HepG2 (cell line): ENCODE results near the gene SMDT1. TPM values are rescaled to one million over a fixed set of nuclear protein-coding genes. Genes with fewer than 3 reads are reported as not detected.
A peak's percentile ranks its signal among the peaks of the same experiment; 100 is the strongest.

ENCODE experiments used
- ADNP ChIP-seq: sonication (generic); formaldehyde crosslinking; IDR thresholded peaks from 2 replicates; pipeline ENCODE4 v1.4.0; 2020; ENCODE audit warnings: missing genetic modification reagents
- ARID3A ChIP-seq: IDR thresholded peaks from 2 replicates; pipeline ENCODE4 v1.6.1; 2012; ENCODE audit warnings: low read depth, low read length, improper control_type of control experiment
- GLMP ChIP-seq: sonication (generic); formaldehyde crosslinking; IDR thresholded peaks from 2 replicates; pipeline ENCODE4 v1.9.0; 2021; ENCODE audit warnings: missing genetic modification reagents, mild to moderate bottlenecking, borderline replicate concordance
- HMG20B ChIP-seq: conservative IDR thresholded peaks from 2 replicates; pipeline ENCODE4 v1.6.1; 2016; ENCODE audit warnings: missing genetic modification reagents, missing compliant biosample characterization
- IKZF4 ChIP-seq: sonication (generic); formaldehyde crosslinking; IDR thresholded peaks from 2 replicates; pipeline ENCODE4 v1.5.1; 2020; ENCODE audit warnings: borderline replicate concordance, mild to moderate bottlenecking, low read depth, missing genetic modification reagents; ENCODE audit errors: not compliant biosample characterization
- KDM5B ChIP-seq: sonication (generic); formaldehyde crosslinking; IDR thresholded peaks from 2 replicates; pipeline ENCODE4 v1.4.0; 2020; ENCODE audit warnings: missing genetic modification reagents, mild to moderate bottlenecking, borderline replicate concordance
- KLF11 ChIP-seq: IDR thresholded peaks from 2 replicates; pipeline ENCODE4 v1.6.1; 2016; ENCODE audit warnings: missing compliant biosample characterization
- RFX5 ChIP-seq: IDR thresholded peaks from 2 replicates; pipeline ENCODE4 v1.6.1; 2011; ENCODE audit warnings: low read depth, low read length, improper control_type of control experiment
- STAT5B ChIP-seq: sonication (generic); formaldehyde crosslinking; IDR thresholded peaks from 2 replicates; pipeline ENCODE4 v1.4.0; 2020; ENCODE audit warnings: missing genetic modification reagents
- TBP ChIP-seq: sonication (generic); formaldehyde crosslinking; IDR thresholded peaks from 2 replicates; pipeline ENCODE4 v1.5.0; 2020; ENCODE audit warnings: missing genetic modification reagents
- TCF7L2 ChIP-seq: IDR thresholded peaks from 2 replicates; pipeline ENCODE4 v1.6.1; 2011; ENCODE audit warnings: mild to moderate bottlenecking, low read depth, low read length, moderate library complexity
- ZBTB26 ChIP-seq: IDR thresholded peaks from 2 replicates; pipeline ENCODE4 v1.6.1; 2016; ENCODE audit warnings: missing compliant biosample characterization, missing genetic modification reagents, borderline replicate concordance
- ZNF562 ChIP-seq: sonication (generic); formaldehyde crosslinking; IDR thresholded peaks from 2 replicates; pipeline ENCODE4 v1.8.0; 2022; ENCODE audit warnings: missing genetic modification reagents, borderline replicate concordance
- ZNF709 ChIP-seq: sonication (generic); formaldehyde crosslinking; IDR thresholded peaks from 2 replicates; pipeline ENCODE4 v1.5.0; 2020; ENCODE audit warnings: mild to moderate bottlenecking, missing genetic modification reagents
- polyA plus RNA-seq, 8 experiments: library from polyadenylated mRNA; depleted of rRNA in 3 of 8; stranded (reverse) in 7 of 8; unstranded in 1 of 8; fragments of >200 nt; fragmentation: Illumina TruSeq in 4 of 8; extraction: Trizol in 4 of 8; gene quantifications; 2 replicates each; pipeline versions ENCODE4 v1.2.1 to v1.2.3, GENCODE V29; 2011 to 2016; ENCODE audit warnings: low read depth in 4 of 8, missing spikeins in 1 of 8, mixed read lengths in 1 of 8; ENCODE audit not compliant: insufficient read depth in 1 of 8
- total RNA-seq, 5 experiments: library from RNA; depleted of rRNA; stranded (reverse); fragments of >200 nt; fragmentation: Illumina TruSeq; extraction: Trizol; gene quantifications; 2 replicates each; pipeline ENCODE4 v1.2.3, GENCODE V29; 2016; ENCODE audit warnings: low read depth in 1 of 5

SMDT1 gene
- total and polyA plus RNA-seq, 2 of the 13 experiments (the other 11 are each of a cell fraction or from before 2014, with no cell fraction given): 8.3 to 26.6 TPM

DNA sequence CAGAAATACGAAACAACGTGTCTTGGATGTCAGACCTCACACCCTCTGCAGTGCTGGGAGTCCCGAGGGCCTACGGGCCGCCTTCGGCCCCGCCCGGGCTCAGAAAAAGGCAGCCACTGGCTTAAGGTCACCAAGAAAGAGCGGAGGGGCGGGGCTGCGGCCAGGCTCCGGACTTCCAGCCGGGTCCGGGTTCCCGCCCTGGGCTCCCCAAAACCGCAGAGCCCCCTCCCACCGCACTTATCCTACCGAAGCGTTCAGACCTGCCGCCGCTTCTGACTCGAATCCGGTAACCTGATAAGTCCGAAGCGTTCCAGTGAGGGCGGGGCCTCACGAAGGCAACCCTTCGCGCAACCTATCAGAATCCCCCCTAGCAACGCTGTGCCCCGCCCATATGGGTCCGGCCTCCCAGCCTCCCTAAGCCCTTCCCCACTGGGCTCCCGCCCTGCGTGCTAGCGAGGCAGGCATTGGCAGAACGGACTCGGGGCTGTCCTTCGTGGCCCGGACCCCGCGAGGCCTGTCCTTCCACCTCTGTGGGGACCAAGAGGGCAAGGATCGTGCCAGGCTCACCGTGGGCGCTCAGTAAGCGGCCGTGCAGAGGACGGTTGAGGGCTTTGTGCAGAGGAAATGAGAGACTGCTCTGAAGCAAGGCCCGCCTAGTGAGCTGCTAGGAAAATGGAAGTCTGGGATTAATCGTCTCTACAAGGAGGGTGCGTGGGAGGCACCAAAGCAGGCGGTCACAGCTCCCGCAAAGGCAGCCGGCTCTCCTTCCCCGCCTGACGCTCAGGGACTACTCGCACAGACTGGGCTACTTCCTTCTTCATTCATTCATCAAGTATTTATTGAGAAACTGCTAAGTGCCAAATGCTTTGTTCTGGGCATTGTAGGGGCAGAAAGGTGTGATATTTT, 8.7 kb upstream of the SMDT1 start, which contains the start of gene NAGA (continued):
- TF ChIP-seq ZBTB26 (CRISPR knock-in tag) (peak; percentile 68; the same call in 1 of the 2 replicates), STAT5B (no peak), ADNP (CRISPR knock-in tag) (no peak), KDM5B (peak; percentile 84), TBP (CRISPR knock-in tag) (no peak), HMG20B (CRISPR knock-in tag) (peak; percentile 3; the same call in 1 of the 2 replicates), TCF7L2 (no peak), ARID3A (no peak), KLF11 (CRISPR knock-in tag) (peak; percentile 64; the same call in 1 of the 2 replicates), ZNF562 (CRISPR knock-in tag) (no peak), ZNF709 (CRISPR knock-in tag) (no peak; the same call in 1 of the 2 replicates), IKZF4 (CRISPR knock-in tag) (peak; percentile 58), RFX5 (no peak), GLMP (CRISPR knock-in tag) (no peak)
- TF ChIP-seq, all 625 proteins: peak for 304
